KOPT-K1 (cell line): Measurements from ENCODE around the gene CLMN.
"Not testable (repeated sequence)": the region's sequence is repeated elsewhere in the genome, so short reads cannot be mapped to it uniquely, and the experiment has no call there.

Source experiments
- H3K27ac ChIP-seq: fragments of 200-600 bp; sonication (generic); 2 replicates; pipeline ENCODE4 v1.5.1; 2016; ENCODE audit warnings: antibody characterized with exemption, mild to moderate bottlenecking, low read depth, low read length; ENCODE audit not compliant: poor library complexity, severe bottlenecking
- H3K36me3 ChIP-seq: fragments of 200-600 bp; sonication (generic); 2 replicates; pipeline ENCODE4 v1.5.1; 2017; ENCODE audit warnings: antibody characterized with exemption, mild to moderate bottlenecking, low read length, moderate library complexity; ENCODE audit not compliant: insufficient read depth
- H3K9me3 ChIP-seq: fragments of 200-600 bp; sonication (generic); 2 replicates; pipeline ENCODE4 v1.5.1; 2017; ENCODE audit warnings: antibody characterized with exemption, low read length, mild to moderate bottlenecking; ENCODE audit not compliant: insufficient read depth, poor library complexity, severe bottlenecking

CLMN gene

DNA sequence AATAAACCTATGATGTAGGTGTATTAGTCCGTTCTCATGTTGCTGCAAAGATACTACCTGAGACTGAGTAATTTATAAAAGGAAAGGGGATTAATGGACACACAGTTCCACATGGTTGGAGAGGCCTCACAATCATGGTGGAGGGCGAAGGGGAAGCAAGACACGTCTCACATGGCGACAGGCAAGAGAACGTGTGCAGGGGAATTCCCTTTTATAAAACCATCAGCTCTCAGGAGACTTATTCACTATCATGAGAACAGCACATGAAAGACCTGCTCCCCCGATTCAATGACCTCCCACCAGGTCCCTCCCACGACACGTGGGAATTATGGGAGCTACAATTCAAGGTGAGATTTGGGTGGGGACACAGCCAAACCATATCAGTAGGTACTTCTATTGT is 103.7 kb downstream of the CLMN start:
- Histone ChIP-seq H3K27ac (no peak overlapping the region), H3K36me3 (no peaks in the 10 kb centered on the region), H3K9me3 (no peaks in the 10 kb centered on the region)

- no peaks in the 10 kb centered on the region for H3K36me3 ChIP-seq
- no peak overlapping the region for H3K27ac ChIP-seq
- no peaks in the 10 kb centered on the region for H3K9me3 ChIP-seq
These were observed 104.5 kb downstream of the CLMN start for GRCh38 chr14:95215094-95215725.

- H3K36me3 ChIP-seq = no peaks in the 10 kb centered on the region
- no peaks in the 10 kb centered on the region for H3K9me3 ChIP-seq
- H3K27ac ChIP-seq = no peak overlapping the region
These were observed 105.9 kb downstream of the CLMN start for GRCh38 chr14:95213774-95214173.

- H3K36me3 ChIP-seq = no peaks in the 10 kb centered on the region
- no peaks in the 10 kb centered on the region for H3K9me3 ChIP-seq
- no peak overlapping the region for H3K27ac ChIP-seq
These were observed 107.8 kb downstream of the CLMN start for GRCh38 chr14:95211721-95212504.

DNA sequence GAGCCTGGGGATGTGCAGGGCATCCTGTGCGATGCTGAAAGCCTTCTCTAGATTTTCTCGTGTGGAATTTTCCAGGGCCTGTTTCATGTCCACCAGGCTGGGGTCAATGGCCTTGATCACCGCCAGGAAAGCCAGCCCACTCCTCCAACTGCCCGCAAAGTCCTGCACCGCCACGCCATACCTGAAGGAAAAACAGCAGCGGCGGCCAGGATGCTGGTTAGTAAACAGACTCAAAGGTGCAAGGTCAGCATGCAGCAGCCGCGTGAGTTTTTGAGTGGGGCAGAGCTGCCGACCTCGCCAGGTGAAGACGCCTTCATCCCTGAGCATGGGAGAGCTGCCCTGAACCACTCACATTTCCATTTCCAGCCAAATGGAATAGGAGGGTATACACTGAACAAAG is 109.0 kb downstream of the CLMN start:
- Histone ChIP-seq H3K36me3 (no peaks in the 10 kb centered on the region), H3K27ac (no peak overlapping the region), H3K9me3 (no peaks in the 10 kb centered on the region)

- no peak overlapping the region for H3K27ac ChIP-seq
- H3K9me3 ChIP-seq = peaks cover 16% of the 10 kb centered on the region
- no peaks in the 10 kb centered on the region for H3K36me3 ChIP-seq
These were observed 111.1 kb downstream of the CLMN start for GRCh38 chr14:95208598-95208997.

GRCh38 chr14:95207475-95208233 is 112.1 kb downstream of the CLMN start:
- H3K36me3 ChIP-seq = no peaks in the 10 kb centered on the region
- H3K27ac ChIP-seq = no peak overlapping the region
- peaks cover 22% of the 10 kb centered on the region for H3K9me3 ChIP-seq

GRCh38 chr14:95206534-95206933 is 113.2 kb downstream of the CLMN start:
- Histone ChIP-seq H3K36me3 (no peaks in the 10 kb centered on the region), H3K9me3 (peaks cover 22% of the 10 kb centered on the region), H3K27ac (no peak overlapping the region)

- no peak overlapping the region for H3K27ac ChIP-seq
- H3K9me3 ChIP-seq = peaks cover 22% of the 10 kb centered on the region
- no peaks in the 10 kb centered on the region for H3K36me3 ChIP-seq
These were observed 115.0 kb downstream of the CLMN start for GRCh38 chr14:95204705-95205104.

GRCh38 chr14:95201745-95202144 is 118.0 kb downstream of the CLMN start:
- H3K9me3 ChIP-seq = peaks cover 22% of the 10 kb centered on the region
- H3K36me3 ChIP-seq, H3K27ac ChIP-seq: not testable (repeated sequence)

DNA sequence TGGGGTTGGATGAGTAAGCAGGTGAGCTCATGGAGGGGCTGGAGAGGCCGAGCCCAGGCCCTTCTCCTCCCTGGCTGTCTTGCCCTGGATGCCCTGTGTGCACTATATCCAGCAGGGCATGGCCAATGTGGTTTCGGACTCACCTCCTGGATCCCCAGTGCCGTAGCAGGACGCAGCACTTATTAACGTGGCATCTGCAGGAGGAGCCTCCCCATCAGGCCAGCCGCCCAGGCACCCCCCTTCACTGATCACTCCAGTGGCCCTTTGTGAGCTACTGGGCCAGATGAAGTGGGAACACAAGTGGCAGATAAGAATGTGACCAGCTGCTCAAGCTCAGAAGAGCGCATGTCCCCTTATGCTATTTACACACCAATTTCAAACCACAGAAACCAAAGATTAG is 119.3 kb downstream of the CLMN start:
- Histone ChIP-seq H3K36me3 (no peaks in the 10 kb centered on the region), H3K9me3 (peaks cover 22% of the 10 kb centered on the region), H3K27ac (no peak overlapping the region)

- Histone ChIP-seq H3K27ac (no peak overlapping the region), H3K9me3 (peaks cover 14% of the 10 kb centered on the region)
These were observed 120.3 kb downstream of the CLMN start for GRCh38 chr14:95199298-95199983.

DNA sequence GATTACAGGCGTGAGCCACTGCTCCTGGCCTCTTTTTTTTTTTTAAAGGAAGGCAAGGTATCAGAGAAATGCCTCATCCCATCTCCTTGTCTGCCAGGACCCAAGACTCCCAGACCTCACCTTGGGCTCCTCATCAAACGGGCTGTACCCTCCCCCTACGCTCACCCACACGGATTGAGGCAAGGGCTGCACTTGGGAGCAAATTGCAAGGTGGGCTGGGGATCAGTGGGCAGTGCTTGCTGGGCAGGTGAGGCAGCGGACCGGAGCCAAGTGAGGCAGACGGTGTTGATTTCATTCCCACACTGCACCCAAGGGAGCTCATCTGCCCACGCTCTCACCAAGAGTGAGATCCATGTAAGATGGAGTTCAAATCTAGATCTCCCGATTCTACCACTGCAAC is 121.4 kb downstream of the CLMN start:
- Histone ChIP-seq H3K36me3 (no peaks in the 10 kb centered on the region), H3K27ac (no peak overlapping the region), H3K9me3 (peaks cover 3% of the 10 kb centered on the region)

More at GRCh38 chr14:95199298-95199983, 120.3 kb downstream of the CLMN start:
- no peaks in the 10 kb centered on the region for H3K36me3 ChIP-seq

- no peaks in the 10 kb centered on the region for H3K36me3 ChIP-seq
- H3K9me3 ChIP-seq = no peaks in the 10 kb centered on the region
- H3K27ac ChIP-seq = no peak overlapping the region
These were observed 122.2 kb downstream of the CLMN start for GRCh38 chr14:95197551-95197950.
